Stimulated activated CD4-positive, alpha-beta T cell treated with anti-CD3 and anti-CD28 coated beads, Interleukin-1b, Interleukin-23, amount 100 ng/mL, for 4 hours (primary cell): ENCODE data around the gene C17orf114.

ENCODE experiments used
- DNase-seq, 2 donors: peaks; one replicate each; pipeline ENCODE4 v3.0.0-alpha.2; 2020; ENCODE audit warnings: low read depth in 2 of 2

Gene C17orf114

GRCh38 chr17:4788159-4788806 is 13.8 kb downstream of the C17orf114 start:
- no peak for DNase-seq

GRCh38 chr17:4786516-4786915 is 15.6 kb downstream of the C17orf114 start:
- DNase-seq: no peak

GRCh38 chr17:4786106-4786511 is 16.0 kb downstream of the C17orf114 start, which contains the start of gene VMO1:
Gene VMO1 (minus strand): TSS chr17:4786364. CDS start chr17:4786352, 12 bp downstream.
- no peak for DNase-seq

DNA sequence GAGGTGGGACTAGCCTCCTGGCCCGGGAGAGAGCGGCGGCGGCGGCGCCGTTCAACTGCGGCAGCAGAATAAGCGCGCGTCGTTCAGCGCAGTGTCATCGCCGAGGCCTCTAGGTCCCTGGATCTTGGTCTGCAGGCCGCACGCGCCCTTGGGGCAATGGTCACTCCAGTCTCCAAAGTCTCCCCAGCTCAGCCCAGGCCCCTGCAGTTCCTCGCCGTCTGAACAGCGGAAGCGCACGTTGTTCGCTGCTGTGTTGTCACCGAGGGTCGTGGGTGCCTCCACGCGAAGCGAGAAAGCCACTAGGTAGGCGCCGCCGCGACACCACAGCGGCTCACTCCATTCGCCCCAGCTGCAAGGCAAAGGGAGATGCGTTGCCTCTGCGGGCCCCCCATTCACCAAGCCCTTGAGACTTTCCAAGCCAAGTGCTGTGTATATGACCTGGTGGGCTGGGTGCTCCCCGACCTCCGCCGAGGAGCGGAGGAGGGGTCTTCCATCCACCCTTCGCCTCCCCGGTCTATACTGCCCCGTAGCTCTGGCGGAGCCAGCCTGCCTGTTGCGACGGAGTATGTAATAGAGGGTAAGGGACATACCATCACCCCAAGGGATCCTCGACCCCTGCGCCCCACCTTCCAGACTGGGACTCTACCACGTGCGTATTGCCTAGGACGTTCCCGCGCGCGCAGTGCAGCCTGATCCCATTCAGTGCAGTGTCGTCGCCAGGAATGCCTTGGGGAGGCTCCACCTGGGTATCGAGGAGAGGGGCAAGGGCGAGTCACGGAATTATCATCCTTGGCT is 16.6 kb downstream of the C17orf114 start:
- DNase-seq: no peak

GRCh38 chr17:4782652-4783051 is 19.5 kb downstream of the C17orf114 start:
- no peak for DNase-seq

DNA sequence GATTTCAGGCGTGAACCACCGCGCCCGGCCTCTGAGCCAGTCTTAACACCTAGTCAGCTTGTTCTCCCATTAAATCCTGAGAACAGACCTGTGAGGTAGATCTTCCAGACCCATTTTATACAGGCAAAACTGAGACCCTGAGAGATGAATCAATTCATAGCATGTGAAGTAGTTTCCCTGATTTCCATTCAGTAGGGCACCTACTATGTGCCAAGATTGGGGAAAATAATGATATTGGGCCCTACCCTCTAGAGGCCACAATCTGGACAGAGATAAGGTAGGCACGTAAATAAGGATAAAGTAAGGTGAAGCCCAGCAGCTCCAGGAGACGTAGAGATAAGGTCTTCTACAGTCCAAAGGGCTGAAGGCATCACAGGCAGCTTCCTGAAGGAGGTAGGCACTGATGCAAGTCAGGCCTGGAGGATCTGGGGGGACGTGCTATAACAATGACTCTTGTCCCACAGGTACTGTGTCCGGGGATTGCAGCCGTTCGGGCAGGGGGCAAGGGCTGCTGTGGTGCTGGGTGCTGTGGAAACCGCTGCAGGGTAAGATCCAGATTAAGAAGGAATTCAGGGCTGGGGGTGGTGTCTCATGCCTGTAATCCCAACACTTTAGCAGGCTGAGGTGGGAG is 21.7 kb downstream of the C17orf114 start:
- DNase-seq: no peak

- no peak for DNase-seq
These were observed 24.0 kb downstream of the C17orf114 start for GRCh38 chr17:4777969-4778760.

GRCh38 chr17:4772235-4772613 is 29.9 kb downstream of the C17orf114 start:
- DNase-seq: no peak

DNA sequence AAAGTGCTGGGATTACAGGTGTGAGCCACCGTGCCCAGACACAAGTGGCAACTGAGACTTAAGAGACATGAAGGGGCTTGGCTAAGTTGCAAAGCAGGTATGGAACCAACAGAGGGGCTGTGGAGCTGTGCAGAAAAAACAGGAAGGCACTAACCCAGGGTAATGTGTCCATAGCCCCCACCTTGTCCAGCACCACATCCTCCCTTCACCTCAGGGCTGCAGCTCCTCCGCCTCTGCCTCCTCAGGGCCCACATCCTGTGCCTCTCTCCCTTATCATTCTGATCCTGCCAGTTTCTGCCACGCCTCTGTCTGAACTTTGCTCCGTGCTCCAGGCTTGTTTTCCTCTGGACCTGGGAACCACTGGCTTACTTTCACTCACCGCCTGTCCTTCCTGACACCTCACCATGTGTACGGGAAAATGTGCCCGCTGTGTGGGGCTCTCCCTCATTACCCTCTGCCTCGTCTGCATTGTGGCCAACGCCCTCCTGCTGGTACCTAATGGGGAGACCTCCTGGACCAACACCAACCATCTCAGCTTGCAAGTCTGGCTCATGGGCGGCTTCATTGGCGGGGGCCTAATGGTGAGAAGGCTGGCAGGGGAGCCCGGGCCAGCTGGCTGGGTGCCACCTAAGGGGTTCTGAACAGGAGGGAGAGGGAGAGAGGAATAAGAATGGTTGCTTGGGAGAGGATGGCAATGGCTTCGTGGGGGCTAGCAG is 30.5 kb downstream of the C17orf114 start, which contains the start of gene TM4SF5:
Gene TM4SF5, plus strand, starts transcription at position 368 of the 716 bp plus-strand sequence. Its CDS starts 37 bp downstream, at position 405.
- no peak for DNase-seq

GRCh38 chr17:4769628-4770027 is 32.5 kb downstream of the C17orf114 start:
- DNase-seq: no peak

DNA sequence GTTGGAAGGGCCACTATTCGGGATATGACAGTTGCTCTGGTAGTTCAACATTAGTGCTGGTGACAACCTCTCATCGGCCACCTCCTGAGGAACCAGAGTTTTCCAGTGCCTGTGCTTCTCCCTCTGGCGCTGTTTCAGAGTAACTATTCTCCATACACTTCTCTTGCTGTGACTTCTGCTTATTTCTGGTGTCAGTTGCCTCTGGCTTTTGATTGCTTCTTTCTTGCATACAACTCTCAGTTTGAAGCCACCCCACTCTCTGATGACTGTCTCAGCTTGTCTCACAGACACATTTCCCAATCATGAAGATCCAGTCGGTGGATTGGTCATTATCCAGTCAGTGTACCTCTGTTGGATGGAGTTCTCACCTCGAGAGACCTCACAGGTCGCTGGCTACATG is 33.8 kb downstream of the C17orf114 start:
- DNase-seq: no peak

DNA sequence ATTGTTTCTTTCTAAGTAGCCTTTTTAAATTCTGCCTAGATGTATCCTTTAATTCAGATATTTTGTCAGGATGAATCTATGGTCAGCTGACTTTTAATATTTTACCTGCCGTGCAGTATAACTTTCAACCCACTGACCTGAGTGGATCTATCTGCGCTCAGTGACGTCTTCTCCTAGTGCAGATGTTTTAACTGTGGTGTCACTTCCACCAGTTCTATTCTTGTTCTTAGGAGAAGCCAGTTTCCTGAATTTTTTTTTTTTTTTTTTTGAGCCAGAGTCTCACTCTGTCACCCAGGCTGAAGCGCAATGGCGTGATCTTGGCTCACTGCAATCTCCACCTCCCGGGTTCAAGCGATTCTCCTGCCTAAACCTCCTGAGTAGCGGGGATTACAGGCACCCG is 35.4 kb downstream of the C17orf114 start:
- no peak for DNase-seq

DNA sequence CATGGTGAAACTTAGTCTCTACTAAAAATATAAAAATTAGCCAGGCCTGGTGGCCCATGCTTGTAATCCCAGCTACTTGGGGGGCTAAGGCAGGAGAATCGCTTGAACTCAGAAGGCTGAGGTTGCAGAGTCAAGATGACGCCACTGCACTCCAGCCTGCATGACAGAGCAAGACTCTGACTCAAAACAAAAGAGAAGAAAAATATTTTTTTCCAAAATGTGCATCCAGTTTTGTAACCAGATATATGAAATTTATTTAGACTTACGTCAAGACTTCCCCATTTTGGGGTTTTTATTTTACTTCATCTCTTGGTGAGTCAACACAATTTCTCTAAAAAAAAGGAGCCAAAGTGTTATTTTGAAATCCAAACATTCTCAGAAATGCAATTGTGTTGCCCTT is 35.9 kb downstream of the C17orf114 start:
- no peak for DNase-seq

DNA sequence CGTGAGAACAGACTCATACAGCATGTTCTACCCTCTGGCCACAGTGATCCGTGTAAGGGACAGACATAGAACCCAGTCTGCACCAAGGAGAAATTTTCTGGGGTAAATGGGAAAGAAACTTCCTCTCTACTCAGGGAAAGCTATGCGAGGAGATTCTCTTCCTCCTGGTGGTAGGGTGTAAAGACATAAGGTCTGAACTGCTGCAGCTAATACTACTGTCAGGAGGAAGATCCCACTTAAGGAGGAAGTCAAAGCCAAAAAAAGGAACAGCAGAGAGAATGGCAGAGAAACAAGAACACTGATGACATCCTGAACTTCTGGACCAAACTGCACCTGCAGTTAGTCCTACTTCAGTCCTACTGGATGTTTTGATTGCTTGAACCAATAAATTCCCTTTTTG is 37.5 kb downstream of the C17orf114 start:
- no peak for DNase-seq

DNA sequence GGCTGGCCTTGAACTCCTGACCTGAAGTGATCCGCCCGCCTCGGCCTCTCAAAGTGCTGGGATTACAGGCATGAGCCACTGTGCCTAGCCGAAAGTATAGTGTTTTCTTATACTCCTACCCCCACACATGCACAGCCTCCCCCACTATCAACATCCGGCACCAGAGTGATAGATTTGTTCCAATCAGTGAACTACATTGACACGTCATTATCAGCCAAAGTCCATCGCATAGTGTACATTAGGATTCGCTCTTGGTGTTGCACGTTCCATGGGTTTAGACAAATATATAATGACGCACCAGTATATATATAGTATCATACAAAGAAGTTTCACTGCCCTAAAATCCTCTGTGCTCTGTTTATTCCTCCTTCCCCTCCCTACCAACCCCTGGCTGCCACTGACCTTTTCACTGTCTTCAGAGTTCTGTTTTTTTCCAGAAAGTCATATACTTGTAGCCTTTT is 42.3 kb downstream of the C17orf114 start:
- no peak for DNase-seq

DNA sequence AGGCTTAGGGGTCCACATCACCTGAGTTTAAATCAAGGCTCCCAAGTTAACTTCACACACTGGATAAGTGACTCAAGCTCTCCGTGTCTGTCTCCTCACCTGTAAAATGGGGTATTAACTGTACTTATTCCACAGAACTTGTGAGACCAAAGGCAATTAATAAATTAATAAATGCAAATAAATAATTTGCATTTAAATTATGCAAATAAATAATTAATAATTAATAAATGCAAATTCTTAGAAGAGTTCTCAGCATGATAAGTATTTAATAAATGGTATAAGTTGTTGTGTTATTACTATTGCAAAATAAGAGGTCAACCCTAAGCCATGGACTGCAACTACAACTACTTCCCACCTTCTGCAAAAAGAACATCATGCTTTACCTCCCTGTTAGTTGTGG is 48.7 kb downstream of the C17orf114 start:
- DNase-seq: no peak

DNA sequence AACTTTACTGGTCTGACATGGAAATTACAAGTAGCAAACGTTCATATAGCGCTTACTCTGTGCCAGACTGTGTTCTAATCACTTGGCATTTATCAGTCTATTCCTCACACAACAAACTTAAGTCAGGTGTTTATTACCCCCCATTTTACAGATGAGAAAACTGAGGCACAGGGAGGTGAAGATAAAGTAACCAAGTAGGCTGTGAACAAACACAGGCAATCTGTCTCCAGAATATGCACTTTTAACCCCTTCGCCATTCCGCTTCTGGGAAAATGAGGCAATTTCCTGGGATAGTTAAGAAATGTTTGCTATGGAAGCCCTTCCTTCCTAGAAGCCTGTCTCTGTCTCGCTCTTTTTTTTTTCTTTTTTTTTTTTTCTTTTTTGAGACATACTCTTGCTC is 50.2 kb downstream of the C17orf114 start:
- DNase-seq: no peak
